Smooth muscle cell (in vitro differentiated cells): ENCODE results near the gene RAB17. TPM values are rescaled to one million over a fixed set of nuclear protein-coding genes. Genes with fewer than 3 reads are reported as not detected.

Source experiments
- DNase-seq: peaks from one replicate; lab custom pipeline; 2025; ENCODE audit not compliant: unreplicated experiment; lab: John Stamatoyannopoulos, UW
- H2AFZ ChIP-seq: fragments of 200-600 bp; sonication (generic); 2 replicates; pipeline ENCODE4 v1.6.0; 2016; ENCODE audit warnings: antibody characterized with exemption, low read depth, mild to moderate bottlenecking
- H3F3A ChIP-seq: fragments of 200-600 bp; sonication (generic); 2 replicates; pipeline ENCODE4 v1.6.0; 2017; ENCODE audit warnings: antibody characterized with exemption, low read depth
- H3K27ac ChIP-seq: fragments of 200-600 bp; sonication (generic); 2 replicates; pipeline ENCODE4 v1.5.1; 2016; ENCODE audit warnings: low read depth, mild to moderate bottlenecking
- H3K27me3 ChIP-seq: fragments of 200-600 bp; sonication (generic); 2 replicates; pipeline ENCODE4 v1.6.1; 2016; ENCODE audit warnings: low read depth, mild to moderate bottlenecking
- H3K36me3 ChIP-seq: fragments of 200-600 bp; sonication (generic); 2 replicates; pipeline ENCODE4 v1.5.1; 2016; ENCODE audit warnings: low read depth
- H3K4me1 ChIP-seq: fragments of 200-600 bp; sonication (generic); 2 replicates; pipeline ENCODE4 v1.5.1; 2016; ENCODE audit warnings: low read depth
- H3K4me2 ChIP-seq: fragments of 200-600 bp; sonication (generic); 2 replicates; pipeline ENCODE4 v1.6.0; 2016; ENCODE audit warnings: mild to moderate bottlenecking
- H3K4me3 ChIP-seq: fragments of 200-600 bp; sonication (generic); 2 replicates; pipeline ENCODE4 v1.5.1; 2016; ENCODE audit warnings: mild to moderate bottlenecking
- H3K79me2 ChIP-seq: fragments of 200-600 bp; sonication (generic); 2 replicates; pipeline ENCODE4 v1.6.0; 2016; ENCODE audit warnings: low read depth, mild to moderate bottlenecking
- H3K9ac ChIP-seq: fragments of 200-600 bp; sonication (generic); 2 replicates; pipeline ENCODE4 v1.6.0; 2016; ENCODE audit warnings: low read depth
- H3K9me3 ChIP-seq: fragments of 200-600 bp; sonication (generic); replicated peaks from 2 replicates; pipeline ENCODE4 v1.5.1; 2016; ENCODE audit warnings: low read depth
- H4K20me1 ChIP-seq: fragments of 200-600 bp; sonication (generic); 2 replicates; pipeline ENCODE4 v1.6.0; 2016; ENCODE audit warnings: low read depth
- CTCF ChIP-seq: fragments of 200-600 bp; sonication (generic); IDR thresholded peaks from 2 replicates; pipeline ENCODE4 v1.5.1; 2017; ENCODE audit warnings: borderline replicate concordance, mild to moderate bottlenecking, antibody characterized with exemption; ENCODE audit not compliant: insufficient read depth, poor library complexity, severe bottlenecking
- WGBS: methylation state at CpG from one replicate; pipeline ENCODE4 v1.1.7; 2016; ENCODE audit warnings: low lambda C conversion rate; 5-methylcytosine and 5-hydroxymethylcytosine counted together
- polyA plus RNA-seq: library from polyadenylated mRNA; unstranded; fragments of >200 nt; fragmentation: Nextera tagmentation; extraction: Ambion mirVana; gene quantifications from 2 replicates; pipeline ENCODE4 v1.2.1, GENCODE V29; 2016
- total RNA-seq: library from RNA; depleted of rRNA; stranded (reverse); fragments of >200 nt; gene quantifications from 2 replicates; pipeline ENCODE4 v1.2.3, GENCODE V29; 2014

The RAB17 gene
- total and polyA plus RNA-seq, 2 experiments from 2014 or later: 0.69 to 1.4 TPM

DNA sequence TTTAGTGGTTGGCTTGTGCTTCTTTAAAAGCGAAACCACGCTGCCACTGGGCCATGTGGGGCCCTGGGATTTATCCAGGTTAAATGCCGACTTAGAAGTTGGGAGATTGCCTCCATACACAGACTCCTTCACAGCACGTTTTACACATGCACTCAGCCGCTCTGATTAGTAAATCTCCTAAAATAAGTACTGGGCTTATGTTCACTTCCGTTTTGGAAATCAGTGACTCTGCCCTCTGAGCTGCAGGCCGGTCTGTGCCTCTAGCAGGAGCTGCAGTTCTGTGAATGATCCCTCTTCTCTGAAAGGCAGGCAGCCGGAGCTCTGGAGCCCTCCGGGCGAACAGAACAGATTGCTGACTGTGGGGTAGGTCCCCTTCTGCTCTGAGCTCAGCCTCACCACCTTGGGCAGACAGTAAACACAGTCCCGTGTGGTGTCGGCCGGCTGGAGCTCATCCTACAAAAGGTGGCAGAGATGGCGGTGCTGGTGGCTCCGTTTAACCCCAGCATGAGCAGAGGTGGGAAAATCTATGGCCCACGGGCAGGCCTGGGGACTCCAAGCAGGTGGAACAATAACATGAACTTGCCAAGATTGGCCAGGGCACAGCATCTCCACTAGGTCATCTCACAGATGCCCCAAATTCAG, 9.8 kb upstream of the RAB17 start:
- Histone ChIP-seq H3K36me3 (no peaks in the 10 kb centered on the region), H3K4me3 (no peak overlapping the region), H3K9ac (peak overlapping the region; percentile 6), H3K4me2 (peak overlapping the region; percentile 49), H4K20me1 (no peaks in the 10 kb centered on the region), H2AFZ (peak overlapping the region; percentile 68), H3K9me3 (no peaks in the 10 kb centered on the region), H3K27ac (peak overlapping the region; percentile 61), H3K4me1 (peaks cover 27% of the 10 kb centered on the region), H3F3A (peaks cover 11% of the 10 kb centered on the region), H3K27me3 (no peaks in the 10 kb centered on the region), H3K79me2 (no peaks in the 10 kb centered on the region)
- TF ChIP-seq CTCF: no peak
- 34% methylated on average over 16 of the region's 16 CpGs for WGBS
- DNase-seq: no peak

- H3K4me3 ChIP-seq: no peak overlapping the region
- H3K4me2 ChIP-seq: peak overlapping the region; percentile 49
- H3K9ac ChIP-seq: peak overlapping the region; percentile 6
- H3K27ac ChIP-seq: peak overlapping the region; percentile 61
- no peak for DNase-seq
- WGBS: 79% methylated on average over 9 of the region's 9 CpGs
- H2AFZ ChIP-seq: peak overlapping the region; percentile 68
- H4K20me1 ChIP-seq: no peaks in the 10 kb centered on the region
- H3K9me3 ChIP-seq: no peaks in the 10 kb centered on the region
- no peak for TF ChIP-seq CTCF
- H3F3A ChIP-seq: peaks cover 11% of the 10 kb centered on the region
- peaks cover 35% of the 10 kb centered on the region for H3K4me1 ChIP-seq
- H3K36me3 ChIP-seq: no peaks in the 10 kb centered on the region
- no peaks in the 10 kb centered on the region for H3K79me2 ChIP-seq
- H3K27me3 ChIP-seq: no peaks in the 10 kb centered on the region
These were observed 9.1 kb upstream of the RAB17 start for GRCh38 chr2:237599465-237600110.

- peaks cover 14% of the 10 kb centered on the region for H3F3A ChIP-seq
- DNase-seq: no peak
- 86% methylated on average over 14 of the region's 14 CpGs for WGBS
These were observed 8.1 kb upstream of the RAB17 start for GRCh38 chr2:237598468-237599208.

More at GRCh38 chr2:237598468-237599208, 8.1 kb upstream of the RAB17 start:
- H3K9me3 ChIP-seq: no peaks in the 10 kb centered on the region
- H4K20me1 ChIP-seq: no peaks in the 10 kb centered on the region
- H3K27me3 ChIP-seq: no peaks in the 10 kb centered on the region
- no peak overlapping the region for H3K27ac ChIP-seq
- TF ChIP-seq CTCF: no peak
- H3K4me3 ChIP-seq: no peak overlapping the region
- H3K9ac ChIP-seq: no peak overlapping the region
- no peak overlapping the region for H2AFZ ChIP-seq
- H3K4me2 ChIP-seq: no peak overlapping the region
- H3K36me3 ChIP-seq: no peaks in the 10 kb centered on the region
- no peaks in the 10 kb centered on the region for H3K79me2 ChIP-seq
- H3K4me1 ChIP-seq: peaks cover 37% of the 10 kb centered on the region
